Prostate gland (tissue), 2 donors: Measurements from ENCODE around the gene PPP4R3A.
"Not testable (repeated sequence)": the region's sequence is repeated elsewhere in the genome, so short reads cannot be mapped to it uniquely, and the experiment has no call there.

ENCODE experiments used
- CTCF ChIP-seq, 4 experiments: fragments of 200-600 bp in 2 of 4; fragments of 450-650 bp in 2 of 4; sonication (generic) in 2 of 4; IDR thresholded peaks; 1 replicate in 3 of 4; 2 replicates in 1 of 4; pipeline ENCODE4 v1.5.1; 2016 to 2019; ENCODE audit warnings: antibody characterized with exemption in 4 of 4, mild to moderate bottlenecking in 2 of 4, moderate library complexity in 2 of 4
- POLR2A ChIP-seq: fragments of 450-650 bp; IDR thresholded peaks from one replicate; pipeline ENCODE4 v1.6.1; 2016; ENCODE audit warnings: antibody characterized with exemption, mild to moderate bottlenecking

GRCh38 chr14:91409240-91409639 lies 100.9 kb downstream of the PPP4R3A start:
- TF ChIP-seq CTCF (IDR thresholded peaks at IDR 0.05); POLR2A: not testable (repeated sequence)
